WTC11 (cell line): ENCODE results near the gene RAI1. TPM values are rescaled to one million over a fixed set of nuclear protein-coding genes. Genes with fewer than 3 reads are reported as not detected.

Experiments
- ATAC-seq: fragments of 200-7000 bp; cut with Tn5 transposase; 2 replicates; pipeline ENCODE4 v1.10.0; 2021; ENCODE audit warnings: mild to moderate bottlenecking, moderate library complexity
- CTCF ChIA-PET: fragments of 300-600 bp; sonication (Branson Sonifier 250); formaldehyde crosslinking; loops from one replicate; lab custom pipeline; 2021; ENCODE audit warnings: antibody characterized with exemption; lab: Charles Lee
- POLR2A ChIA-PET: fragments of 350-600 bp; sonication (Branson Sonifier 250); formaldehyde crosslinking; loops from one replicate; lab custom pipeline; 2021; ENCODE audit warnings: antibody characterized with exemption; lab: Charles Lee
- DNase-seq: peaks from one replicate; pipeline ENCODE4 v3.0.0; 2021; ENCODE audit warnings: low spot score
- H3K27ac Mint-ChIP-seq: 2 replicates; pipeline ENCODE4 v1.8.0; 2021; ENCODE audit warnings: mixed read lengths
- H3K27me3 Mint-ChIP-seq: 2 replicates; pipeline ENCODE4 v1.8.0; 2021; ENCODE audit warnings: low read depth, mild to moderate bottlenecking, moderate library complexity, mixed read lengths
- H3K36me3 Mint-ChIP-seq: 2 replicates; pipeline ENCODE4 v1.8.0; 2021; ENCODE audit warnings: mixed read lengths
- H3K4me1 Mint-ChIP-seq: 2 replicates; pipeline ENCODE4 v1.8.0; 2022; ENCODE audit warnings: mixed read lengths
- H3K4me3 Mint-ChIP-seq: 2 replicates; pipeline ENCODE4 v1.8.0; 2021; ENCODE audit warnings: mild to moderate bottlenecking, moderate library complexity, mixed read lengths
- H3K9me3 Mint-ChIP-seq: 2 replicates; pipeline ENCODE4 v1.8.0; 2021; ENCODE audit warnings: mixed read lengths
- ATF1 ChIP-seq: sonication (generic); formaldehyde crosslinking; IDR thresholded peaks from 2 replicates; pipeline ENCODE4 v1.8.1; 2023; ENCODE audit warnings: mild to moderate bottlenecking, moderate library complexity, missing genetic modification reagents
- CTCF ChIP-seq: fragments of 200-600 bp; IDR thresholded peaks from 2 replicates; pipeline ENCODE4 v1.8.0; 2022; ENCODE audit warnings: antibody characterized with exemption
- EMX1 ChIP-seq: fragments of 250-450 bp; sonication (Bioruptor Pico); IDR thresholded peaks from 2 replicates; pipeline ENCODE4 v1.8.0; 2021; ENCODE audit warnings: mild to moderate bottlenecking
- ESRRA ChIP-seq: sonication (generic); formaldehyde crosslinking; IDR thresholded peaks from 2 replicates; pipeline ENCODE4 v1.8.1; 2022; ENCODE audit warnings: mild to moderate bottlenecking, missing genetic modification reagents, borderline replicate concordance
- FOXK1 ChIP-seq: sonication (generic); formaldehyde crosslinking; IDR thresholded peaks from 2 replicates; pipeline ENCODE4 v1.8.0; 2022; ENCODE audit warnings: mild to moderate bottlenecking, moderate library complexity, missing genetic modification reagents
- FOXP1 ChIP-seq: sonication (generic); formaldehyde crosslinking; IDR thresholded peaks from 2 replicates; pipeline ENCODE4 v1.8.0; 2022; ENCODE audit warnings: missing genetic modification reagents, mild to moderate bottlenecking, moderate library complexity, borderline replicate concordance
- GABPB1 ChIP-seq: sonication (generic); formaldehyde crosslinking; IDR thresholded peaks from 2 replicates; pipeline ENCODE4 v1.8.1; 2023; ENCODE audit warnings: mild to moderate bottlenecking, missing genetic modification reagents
- JAZF1 ChIP-seq: fragments of 250-450 bp; sonication (Bioruptor Pico); IDR thresholded peaks from 2 replicates; pipeline ENCODE4 v1.9.0; 2021; ENCODE audit warnings: moderate library complexity, mild to moderate bottlenecking, inconsistent platforms
- NFE2L1 ChIP-seq: sonication (generic); formaldehyde crosslinking; IDR thresholded peaks from 2 replicates; pipeline ENCODE4 v1.8.1; 2023; ENCODE audit warnings: missing genetic modification reagents
- NFYB ChIP-seq: sonication (generic); formaldehyde crosslinking; conservative IDR thresholded peaks from 2 replicates; pipeline ENCODE4 v1.8.0; 2022; ENCODE audit warnings: low read depth, missing genetic modification reagents
- PRDM15 ChIP-seq: sonication (generic); formaldehyde crosslinking; IDR thresholded peaks from 2 replicates; pipeline ENCODE4 v1.8.0; 2022; ENCODE audit warnings: missing genetic modification reagents
- RELA ChIP-seq: sonication (generic); formaldehyde crosslinking; IDR thresholded peaks from 2 replicates; pipeline ENCODE4 v1.8.1; 2022; ENCODE audit warnings: missing genetic modification reagents, mild to moderate bottlenecking, borderline replicate concordance
- SP1 ChIP-seq: sonication (generic); formaldehyde crosslinking; conservative IDR thresholded peaks from 2 replicates; pipeline ENCODE4 v1.8.1; 2022; ENCODE audit warnings: missing genetic modification reagents
- ZBTB21 ChIP-seq: sonication (generic); formaldehyde crosslinking; IDR thresholded peaks from 2 replicates; pipeline ENCODE4 v1.8.1; 2023; ENCODE audit warnings: mild to moderate bottlenecking, missing genetic modification reagents, borderline replicate concordance
- ZNF121 ChIP-seq: sonication (generic); formaldehyde crosslinking; IDR thresholded peaks from 2 replicates; pipeline ENCODE4 v1.8.0; 2023; ENCODE audit warnings: missing genetic modification reagents
- ZNF671 ChIP-seq: fragments of 250-450 bp; sonication (Bioruptor Pico); IDR thresholded peaks from 2 replicates; pipeline ENCODE4 v1.8.0; 2021; ENCODE audit warnings: mild to moderate bottlenecking
- total RNA-seq: library from RNA; stranded (reverse); gene quantifications from 3 replicates; pipeline ENCODE4 v1.2.3, GENCODE V29; 2021

RAI1 gene
- total RNA-seq, 1 experiment from 2014 or later, result 12.7 TPM

GRCh38 chr17:17830740-17831207 is 149.5 kb downstream of the RAI1 start:
- TF ChIP-seq ATF1 (CRISPR knock-in tag), result no peak
- TF ChIP-seq GABPB1 (CRISPR knock-in tag), result peak; percentile 75
- TF ChIP-seq EMX1 (CRISPR knock-in tag), result no peak
- Mint-ChIP-seq H3K36me3 (peaks cover 24% of the 10 kb centered on the region), H3K4me1 (peaks cover 58% of the 10 kb centered on the region), H3K4me3 (no peak overlapping the region), H3K27ac (peak overlapping the region; percentile 65), H3K9me3 (no peaks in the 10 kb centered on the region), H3K27me3 (no peaks in the 10 kb centered on the region)
- ChIA-PET CTCF (interaction anchor here (1.0 kb wide), 1 partner anchor 18 kb away, joined by 3 read pairs; no protein-coding TSS in a partner anchor), POLR2A (no interaction called here)
- DNase-seq (no peak), ATAC-seq (no peak)

- Mint-ChIP-seq H3K27ac (peak overlapping the region; percentile 65), H3K36me3 (peaks cover 24% of the 10 kb centered on the region), H3K9me3 (no peaks in the 10 kb centered on the region), H3K4me3 (no peak overlapping the region), H3K4me1 (peaks cover 54% of the 10 kb centered on the region), H3K27me3 (no peaks in the 10 kb centered on the region)
- DNase-seq, result no peak
- CTCF ChIA-PET, result interaction anchor here (1.0 kb wide), 2 partner anchors 17 to 51 kb away, joined by 3 to 4 read pairs; no protein-coding TSS in a partner anchor
- POLR2A ChIA-PET, result interaction anchor here (1.6 kb wide), 1 partner anchor 18 kb away, joined by 4 read pairs; no protein-coding TSS in a partner anchor
- TF ChIP-seq FOXK1 (CRISPR knock-in tag) (no peak), ZBTB21 (CRISPR knock-in tag) (no peak), ZNF121 (CRISPR knock-in tag) (no peak), CTCF (no peak), JAZF1 (CRISPR knock-in tag) (no peak), NFYB (CRISPR knock-in tag) (no peak)
- ATAC-seq, result no peak
Measured at GRCh38 chr17:17831208-17832031, 150.2 kb downstream of the RAI1 start.

- Mint-ChIP-seq H3K36me3 (peaks cover 24% of the 10 kb centered on the region), H3K4me1 (peaks cover 50% of the 10 kb centered on the region), H3K4me3 (no peak overlapping the region), H3K27ac (peak overlapping the region; percentile 59; the same call in 1 of the 2 replicates), H3K9me3 (no peaks in the 10 kb centered on the region), H3K27me3 (no peaks in the 10 kb centered on the region)
- no peak for DNase-seq
- no peak for ATAC-seq
- ChIA-PET POLR2A (interaction anchor here (1.6 kb wide), 1 partner anchor 19 kb away, joined by 4 read pairs; no protein-coding TSS in a partner anchor), CTCF (interaction anchor here (1.0 kb wide), 2 partner anchors 17 to 51 kb away, joined by 3 to 4 read pairs; no protein-coding TSS in a partner anchor)
- TF ChIP-seq FOXP1 (CRISPR knock-in tag) (no peak), RELA (CRISPR knock-in tag) (no peak), PRDM15 (no peak), ZBTB21 (CRISPR knock-in tag) (no peak), ZNF671 (no peak), ESRRA (no peak), NFYB (CRISPR knock-in tag) (no peak), SP1 (no peak), NFE2L1 (CRISPR knock-in tag) (no peak)
Measured at GRCh38 chr17:17832032-17832363, 150.7 kb downstream of the RAI1 start.
